GM23338 (cell line): ENCODE data around the gene ABHD15. TPM values are rescaled to one million over a fixed set of nuclear protein-coding genes. Genes with fewer than 3 reads are reported as not detected.
A peak's percentile ranks its signal among the peaks of the same experiment; 100 is the strongest.

Experiments used
- ATAC-seq: fragments of 200-7000 bp; cut with Tn5 transposase; 3 replicates; pipeline ENCODE4 v1.9.1; 2020
- DNase-seq: peaks from one replicate; pipeline ENCODE4 v3.0.0-alpha.2; 2015; ENCODE audit warnings: low spot score
- H2AFZ ChIP-seq: fragments of 200-600 bp; sonication (generic); 2 replicates; pipeline ENCODE4 v1.8.0; 2016; ENCODE audit warnings: antibody characterized with exemption, mild to moderate bottlenecking, moderate library complexity
- H3F3A ChIP-seq: fragments of 200-600 bp; sonication (generic); replicated peaks from 2 replicates; pipeline ENCODE4 v1.8.0; 2017; ENCODE audit warnings: antibody characterized with exemption, mixed run types, low read depth
- H3K27ac ChIP-seq: fragments of 200-600 bp; sonication (generic); 2 replicates; pipeline ENCODE4 v1.6.1; 2016; ENCODE audit warnings: low read depth
- H3K27me3 ChIP-seq: fragments of 200-600 bp; sonication (generic); 2 replicates; pipeline ENCODE4 v1.8.0; 2016; ENCODE audit warnings: mild to moderate bottlenecking, mixed run types, moderate library complexity; ENCODE audit not compliant: insufficient read depth
- H3K36me3 ChIP-seq: fragments of 200-600 bp; sonication (generic); 2 replicates; pipeline ENCODE4 v1.8.0; 2016; ENCODE audit warnings: mild to moderate bottlenecking; ENCODE audit not compliant: insufficient read depth
- H3K4me1 ChIP-seq: fragments of 200-600 bp; sonication (generic); 2 replicates; pipeline ENCODE4 v1.8.0; 2016; ENCODE audit warnings: mild to moderate bottlenecking, moderate library complexity; ENCODE audit not compliant: insufficient read depth
- H3K4me2 ChIP-seq: fragments of 200-600 bp; sonication (generic); 2 replicates; pipeline ENCODE4 v1.7.1; 2017; ENCODE audit warnings: mixed run types
- H3K4me3 ChIP-seq: fragments of 200-600 bp; sonication (generic); 2 replicates; pipeline ENCODE4 v1.6.1; 2016; ENCODE audit warnings: mixed run types
- H3K79me2 ChIP-seq: fragments of 200-600 bp; sonication (generic); replicated peaks from 2 replicates; pipeline ENCODE4 v1.8.0; 2017; ENCODE audit warnings: mild to moderate bottlenecking; ENCODE audit not compliant: insufficient read depth
- H3K9me2 ChIP-seq: fragments of 200-600 bp; sonication (generic); 2 replicates; pipeline ENCODE4 v1.8.0; 2017; ENCODE audit not compliant: insufficient read depth
- H4K20me1 ChIP-seq: fragments of 200-600 bp; sonication (generic); replicated peaks from 2 replicates; pipeline ENCODE4 v1.8.0; 2017; ENCODE audit warnings: mild to moderate bottlenecking; ENCODE audit not compliant: insufficient read depth
- H3K27ac Mint-ChIP-seq: 2 replicates; pipeline ENCODE4 v1.8.0; 2020; ENCODE audit warnings: inconsistent platforms, mild to moderate bottlenecking, moderate library complexity, mixed read lengths
- H3K27me3 Mint-ChIP-seq: 3 replicates; pipeline ENCODE4 v1.8.0; 2022; ENCODE audit warnings: low read depth, mild to moderate bottlenecking, moderate library complexity, mixed read lengths, inconsistent platforms; ENCODE audit not compliant: insufficient read depth, poor library complexity
- H3K36me3 Mint-ChIP-seq: 3 replicates; pipeline ENCODE4 v1.8.0; 2021; ENCODE audit warnings: low read depth, mild to moderate bottlenecking, inconsistent platforms, moderate library complexity, mixed read lengths
- H3K4me1 Mint-ChIP-seq: 3 replicates; pipeline ENCODE4 v1.8.0; 2020; ENCODE audit warnings: mild to moderate bottlenecking, inconsistent platforms, mixed read lengths
- H3K4me3 Mint-ChIP-seq: 3 replicates; pipeline ENCODE4 v1.8.0; 2021; ENCODE audit warnings: moderate library complexity, mild to moderate bottlenecking, inconsistent platforms, mixed read lengths
- H3K9me3 Mint-ChIP-seq: 3 replicates; pipeline ENCODE4 v1.8.0; 2020; ENCODE audit warnings: moderate library complexity, mild to moderate bottlenecking, inconsistent platforms, mixed read lengths
- CREB1 ChIP-seq: fragments of 250-450 bp; sonication (Bioruptor Pico); IDR thresholded peaks from 2 replicates; pipeline ENCODE4 v1.5.0; 2020; ENCODE audit warnings: low read depth, mild to moderate bottlenecking, moderate library complexity
- CTCF ChIP-seq, 2 experiments: fragments of 200-600 bp in 1 of 2; sonication (generic) in 1 of 2; conservative IDR thresholded peaks; 2 replicates each; pipeline versions ENCODE4 v1.5.1 to v1.6.1; 2016 to 2017; ENCODE audit warnings: antibody characterized with exemption in 2 of 2, low read depth in 2 of 2, mild to moderate bottlenecking in 2 of 2, moderate library complexity in 1 of 2
- EZH2phosphoT487 ChIP-seq: fragments of 200-600 bp; sonication (generic); IDR thresholded peaks from one replicate; pipeline ENCODE4 v1.8.1; 2018; ENCODE audit warnings: antibody characterized with exemption; ENCODE audit not compliant: unreplicated experiment
- POLR2AphosphoS5 ChIP-seq: IDR thresholded peaks from 2 replicates; pipeline ENCODE4 v1.6.1; 2016; ENCODE audit warnings: antibody characterized with exemption, low read depth
- ZNF114 ChIP-seq: fragments of 250-450 bp; sonication (Bioruptor Pico); IDR thresholded peaks from 2 replicates; pipeline ENCODE4 v1.5.0; 2020; ENCODE audit warnings: mild to moderate bottlenecking, moderate library complexity
- ZNF462 ChIP-seq: fragments of 250-450 bp; sonication (Bioruptor Pico); IDR thresholded peaks from 2 replicates; pipeline ENCODE4 v1.5.0; 2020; ENCODE audit warnings: mild to moderate bottlenecking, moderate library complexity
- long read RNA-seq: library from polyadenylated mRNA; unstranded; transcript quantifications from one replicate; pipeline ENCODE4 v2.0.0, GENCODE V29; 2020; ENCODE audit not compliant: unreplicated experiment
- polyA plus RNA-seq: library from polyadenylated mRNA; unstranded; fragments of >200 nt; fragmentation: Nextera tagmentation; extraction: Ambion mirVana; gene quantifications from 2 replicates; pipeline ENCODE4 v1.2.1, GENCODE V29; 2016
- total RNA-seq: library from RNA; depleted of rRNA; stranded (reverse); fragments of >200 nt; shearing (Covaris generic); gene quantifications from 2 replicates; pipeline ENCODE4 v1.2.3, GENCODE V29; 2014; rRNA removed

The ABHD15 gene
- total RNA-seq (2.5 and 2.6 TPM in 2 replicates), polyA plus RNA-seq (0.27 and 0.92 TPM in 2 replicates)
- long read RNA-seq, partial matches to known transcripts: 0 of 1 reads
- long read RNA-seq, other reads (novel, unspliced or antisense): 1 of 1 reads

GRCh38 chr17:29566473-29567303 lies at the start of gene ABHD15:
Gene ABHD15 (minus strand): TSS chr17:29567037. CDS start chr17:29566966, 71 bp downstream.
- Histone ChIP-seq H3K36me3 (no peaks in the 10 kb centered on the region), H3K4me2 (peak within 1 kb of the TSS; percentile 96), H2AFZ (peak within 1 kb of the TSS; percentile 97), H3K9me2 (no peaks in the 10 kb centered on the region), H3K27ac (no peak within 1 kb of the TSS), H4K20me1 (peaks cover 8% of the 10 kb centered on the region), H3K27me3 (peaks cover 52% of the 10 kb centered on the region), H3F3A (peaks cover 19% of the 10 kb centered on the region), H3K4me1 (peaks cover 11% of the 10 kb centered on the region), H3K79me2 (no peaks in the 10 kb centered on the region), H3K4me3 (peak within 1 kb of the TSS; percentile 87)
- DNase-seq (peak; percentile 67), ATAC-seq (peak; percentile 17)
- Mint-ChIP-seq H3K9me3 (no peaks in the 10 kb centered on the region), H3K4me1 (peaks cover 10% of the 10 kb centered on the region), H3K4me3 (peak within 1 kb of the TSS; percentile 93), H3K27me3 (peaks cover 50% of the 10 kb centered on the region), H3K36me3 (peaks cover 6% of the 10 kb centered on the region; the same call in 1 of the 3 replicates), H3K27ac (no peak within 1 kb of the TSS)
- TF ChIP-seq EZH2phosphoT487: no peak
- no peak for TF ChIP-seq POLR2AphosphoS5
- TF ChIP-seq ZNF114: no peak
- TF ChIP-seq CTCF (conservative IDR thresholded peaks at IDR 0.05; ENCODE audit: low read depth in 2 of 2): no peak
- no peak for TF ChIP-seq ZNF462
- no peak for TF ChIP-seq CREB1
